ENCODE results near the gene ZNRD2.

The ZNRD2 gene

GRCh38 chr11:65538915-65539743 is 31.1 kb upstream of the ZNRD2 start:
- no peak for DNase-seq

GRCh38 chr11:65539744-65540289 is 30.5 kb upstream of the ZNRD2 start:
- no peak for DNase-seq

GRCh38 chr11:65540290-65541092 is 29.8 kb upstream of the ZNRD2 start:
- peak; percentile 39 for DNase-seq

DNA sequence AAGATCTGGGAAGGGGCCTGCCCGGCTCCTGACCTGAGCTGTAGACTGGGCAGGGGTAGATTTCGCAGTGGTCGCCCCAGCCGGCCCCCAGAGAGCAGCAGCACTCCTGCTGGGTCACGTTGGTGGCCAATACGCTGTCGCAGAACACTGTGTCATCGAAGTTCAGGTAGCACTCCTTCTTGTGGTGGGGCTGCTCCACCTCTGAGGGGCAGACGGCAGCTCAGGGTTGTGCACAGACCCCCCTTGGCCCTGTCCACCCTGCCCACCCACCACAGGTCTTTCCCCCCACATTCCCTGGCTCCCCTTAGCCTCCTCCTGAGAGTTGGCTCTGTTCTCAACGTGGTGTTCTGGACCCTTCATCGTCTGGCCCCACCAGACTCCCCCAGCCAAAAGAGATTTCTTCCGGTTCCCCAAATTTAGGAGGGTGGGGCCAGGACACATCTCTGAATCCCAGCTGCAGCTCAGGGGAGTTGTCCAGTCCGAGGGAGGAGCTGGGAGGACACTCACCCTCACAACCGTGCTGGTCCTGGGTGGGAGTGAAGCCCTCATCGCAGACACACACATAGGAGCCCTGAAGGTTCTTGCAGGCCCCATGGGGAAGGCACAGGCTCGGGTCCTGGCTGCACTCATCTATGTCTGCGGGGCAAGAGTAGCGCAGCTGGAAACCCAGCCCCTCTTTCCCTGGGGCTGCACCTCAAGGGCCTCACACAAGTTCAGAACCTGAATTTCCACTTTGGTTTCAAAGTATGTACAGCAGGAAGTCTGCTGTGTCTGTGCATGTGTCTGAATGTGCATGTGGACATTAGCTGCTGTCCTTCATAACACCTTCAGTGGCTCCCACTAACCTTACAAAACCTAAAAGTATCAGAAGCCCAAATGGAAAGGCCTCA is 28.9 kb upstream of the ZNRD2 start:
- no peak for DNase-seq

DNA sequence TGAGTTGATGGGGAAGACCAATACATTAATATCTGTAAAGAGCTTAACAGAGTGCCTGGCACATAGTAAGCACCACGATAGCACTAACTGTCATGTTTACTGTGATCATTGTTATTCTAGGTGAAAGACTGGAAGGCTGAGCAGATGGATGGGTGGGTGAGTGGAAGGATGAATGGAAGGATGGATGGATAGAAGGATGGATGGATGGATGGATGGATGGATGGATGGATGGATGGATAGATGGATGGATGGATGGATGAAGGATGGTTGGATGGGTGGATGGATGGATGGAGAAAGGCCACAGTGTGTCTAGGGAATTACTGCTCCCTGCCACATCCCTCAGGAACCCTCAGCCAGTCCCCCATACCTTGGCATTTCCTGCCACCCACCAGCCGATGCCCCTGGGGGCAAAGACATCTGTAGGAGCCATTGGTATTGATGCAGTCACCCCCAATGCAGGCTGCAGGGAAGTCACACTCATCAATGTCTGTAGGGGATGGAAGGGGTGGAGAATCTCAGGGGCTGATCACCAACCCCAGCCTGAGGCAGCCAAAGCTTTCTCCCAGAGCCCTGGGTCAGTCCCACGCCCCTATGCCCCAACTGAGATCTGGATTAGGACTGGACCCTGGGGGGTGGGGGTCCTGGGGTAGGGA is 27.4 kb upstream of the ZNRD2 start:
- no peak for DNase-seq

DNA sequence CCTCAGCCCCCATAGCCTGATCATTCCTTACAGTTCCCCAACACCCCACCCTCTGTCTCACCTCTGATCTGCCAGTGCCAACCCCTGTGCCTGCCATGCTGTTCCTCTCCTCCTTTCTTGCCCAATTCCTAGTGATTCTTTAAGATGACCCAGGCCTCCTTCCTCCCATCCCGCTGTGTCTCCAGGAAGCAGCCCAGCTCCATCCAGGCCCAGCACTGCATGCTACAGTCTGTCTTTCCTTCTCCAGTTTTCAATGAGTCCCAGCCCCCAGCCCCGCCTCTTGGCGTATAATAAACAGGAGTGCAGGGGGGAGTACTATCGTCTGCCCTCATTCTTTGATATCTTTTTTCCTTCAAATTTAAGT is 24.4 kb upstream of the ZNRD2 start:
- DNase-seq = no peak

GRCh38 chr11:65546217-65546958 is 23.9 kb upstream of the ZNRD2 start:
- DNase-seq = peak; percentile 86

- DNase-seq = no peak
Observed at GRCh38 chr11:65547446-65548125, 22.7 kb upstream of the ZNRD2 start.

- DNase-seq = no peak
Observed at GRCh38 chr11:65548395-65548794, 21.9 kb upstream of the ZNRD2 start.

DNA sequence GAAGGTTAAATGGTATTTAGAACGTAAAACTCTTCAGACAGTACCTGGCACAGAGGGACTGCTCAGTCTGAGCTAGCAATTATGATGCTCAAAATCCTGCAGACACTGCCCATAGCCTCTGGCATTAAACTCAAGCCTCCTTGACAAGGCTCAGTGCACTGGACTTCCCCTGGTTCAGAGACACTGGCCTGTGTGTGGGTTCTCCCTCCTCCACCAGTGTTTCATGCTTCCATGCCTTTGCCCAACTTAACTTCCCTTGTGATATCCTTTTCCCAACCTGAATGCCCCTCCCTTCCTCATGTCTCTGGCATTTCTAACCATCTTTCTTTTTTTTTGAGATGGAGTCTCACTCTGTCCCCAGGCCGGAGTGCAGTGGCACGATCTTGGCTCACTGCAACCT is 21.2 kb upstream of the ZNRD2 start:
- no peak for DNase-seq

- DNase-seq = no peak
Observed at GRCh38 chr11:65551572-65552387, 18.5 kb upstream of the ZNRD2 start.

DNA sequence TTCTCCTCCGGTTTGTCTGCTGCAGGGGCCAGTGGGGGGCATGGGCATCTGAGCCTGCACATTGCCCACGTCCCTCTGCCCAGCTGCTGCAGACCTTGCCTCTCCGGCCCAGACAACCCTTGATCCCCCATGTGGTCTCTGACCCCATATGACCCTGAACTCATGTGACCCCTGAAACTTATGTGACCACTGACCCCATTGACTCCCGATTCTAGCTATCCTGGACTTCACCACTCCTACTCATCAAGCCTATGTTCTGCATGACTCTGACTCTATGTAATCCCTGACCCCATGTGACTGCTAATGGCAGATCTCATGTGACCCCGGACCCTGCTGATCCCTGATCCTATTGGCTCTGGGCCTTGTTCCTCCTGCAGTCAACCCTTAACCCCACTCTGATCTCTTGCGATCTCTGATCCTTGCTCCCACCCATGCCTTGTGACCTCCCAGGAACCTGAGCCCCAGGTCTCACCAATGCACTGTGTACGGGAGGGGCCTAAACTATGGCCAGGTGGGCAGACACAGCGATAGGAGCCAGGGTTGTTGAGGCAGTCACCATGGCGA is 17.8 kb upstream of the ZNRD2 start:
- no peak for DNase-seq

DNA sequence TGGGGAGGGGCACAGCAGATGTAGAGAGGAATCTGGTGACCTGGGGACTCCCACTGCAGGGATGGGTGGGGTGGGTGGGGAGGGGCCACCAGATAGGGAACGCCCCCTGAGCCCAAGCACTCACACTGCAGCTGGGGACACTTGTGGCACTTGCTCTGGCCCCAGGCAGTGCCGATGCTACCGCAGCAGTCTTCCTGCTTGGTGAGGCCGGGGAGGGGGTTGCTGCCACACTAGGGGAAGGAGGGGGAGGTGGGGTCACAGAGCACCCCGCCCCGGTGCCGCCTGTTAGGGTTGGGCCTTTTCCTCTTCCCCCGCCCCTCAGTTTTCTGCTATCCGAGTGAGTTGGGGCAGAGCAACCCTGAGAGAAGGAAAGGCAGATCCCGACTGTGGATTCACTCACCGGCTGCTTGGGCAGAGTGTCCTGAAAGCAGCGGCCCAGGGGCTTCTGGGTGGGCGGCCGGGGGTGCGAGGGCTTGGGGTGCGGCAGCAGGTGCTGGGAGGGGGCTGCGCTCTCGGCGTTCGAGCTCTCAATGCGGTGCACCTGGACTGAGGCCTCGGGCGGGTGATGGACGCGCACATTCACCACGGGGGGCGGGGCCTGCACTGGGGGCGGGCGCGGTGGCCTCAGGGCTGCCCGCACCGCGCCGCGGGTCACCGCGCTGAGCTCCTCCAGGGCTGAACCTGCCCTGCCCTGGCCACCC is 16.8 kb upstream of the ZNRD2 start:
- DNase-seq = no peak

DNA sequence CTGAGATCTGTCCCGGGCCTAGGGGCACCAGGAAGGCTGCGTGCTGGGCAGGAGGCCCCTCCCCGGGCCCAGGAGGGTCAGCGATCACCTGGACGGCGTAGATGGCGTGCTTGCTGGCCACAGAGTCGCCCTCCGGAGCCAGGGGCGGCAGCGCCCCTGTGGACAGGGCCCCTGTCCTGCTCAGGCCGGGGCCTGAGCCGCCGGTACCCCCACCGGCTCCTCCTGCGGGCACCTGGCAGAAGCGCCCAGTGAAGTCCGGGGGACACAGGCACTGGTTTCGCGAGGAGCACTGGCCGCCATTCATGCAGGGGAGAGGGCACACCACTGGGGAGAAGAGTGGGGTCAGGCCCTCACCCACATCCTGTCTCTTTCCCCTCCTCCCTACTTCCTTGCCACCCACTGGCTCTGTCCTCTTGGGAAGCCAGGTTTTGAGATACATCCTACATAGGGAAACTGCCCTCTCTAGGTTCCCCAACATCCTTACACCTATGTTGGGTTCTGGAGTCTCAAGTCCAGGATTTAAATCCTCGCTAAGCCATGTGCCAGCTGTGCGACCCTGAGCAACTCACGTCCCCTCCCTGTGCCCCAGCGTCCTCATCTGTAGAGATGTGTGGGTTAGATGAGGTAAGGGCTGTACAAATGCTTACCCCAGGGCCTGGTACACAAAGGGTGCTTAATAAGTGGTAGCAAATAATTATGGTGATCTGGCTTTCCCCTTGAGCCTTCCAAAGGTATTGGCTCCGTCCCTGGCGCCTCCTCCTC is 16.0 kb upstream of the ZNRD2 start:
- no peak for DNase-seq

DNA sequence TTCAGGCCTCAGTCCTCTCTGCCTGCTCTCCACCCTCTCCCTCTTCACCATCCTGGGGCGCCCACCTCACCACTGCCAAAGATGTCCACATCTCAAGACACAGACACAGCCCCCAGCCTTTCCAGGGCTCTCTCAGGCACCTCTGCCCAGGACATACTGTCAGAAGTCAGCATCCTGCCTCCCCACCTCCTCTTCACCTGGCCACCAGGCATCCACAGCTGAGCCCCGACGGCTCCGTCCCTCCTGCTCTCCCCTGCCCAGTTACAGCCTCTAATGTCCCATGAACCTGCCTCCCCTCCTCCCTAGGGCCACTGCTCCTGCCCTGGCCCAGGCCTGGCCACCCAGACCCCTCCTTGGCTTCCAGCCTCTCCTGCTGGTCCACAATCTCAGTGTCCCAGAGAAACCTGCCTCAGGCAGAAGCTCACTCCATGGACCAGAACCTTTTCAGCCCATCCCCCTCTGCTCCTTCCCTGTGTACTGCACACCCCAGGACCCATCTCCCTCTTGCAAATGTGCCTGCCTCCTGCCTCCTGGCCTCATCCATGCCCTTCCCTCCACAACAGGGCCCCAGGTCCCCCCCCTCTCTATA is 15.3 kb upstream of the ZNRD2 start:
- no peak for DNase-seq

GRCh38 chr11:65555693-65556231 is 14.5 kb upstream of the ZNRD2 start:
- DNase-seq = no peak

- DNase-seq = no peak
Observed at GRCh38 chr11:65556470-65557279, 13.6 kb upstream of the ZNRD2 start.

Data from NCI-H2171 (cell line).